Kidney (tissue), 14 donors: ENCODE measurements around the gene DPH3. TPM values are rescaled to one million over a fixed set of nuclear protein-coding genes. Genes with fewer than 3 reads are reported as not detected.

ENCODE experiments used
- DNase-seq, 5 donors: peaks; one replicate each; pipeline ENCODE4 v3.0.0-alpha.2; 2013 to 2020
- FAIRE-seq: peaks from 2 replicates; lab custom pipeline; 2012; peaks lifted over from hg19 to GRCh38; lab: Jason Lieb, UNC
- H3K27ac ChIP-seq, 2 donors: one replicate each; pipeline ENCODE4 v1.7.0; 2013; ENCODE audit warnings: low read depth in 2 of 2, low read length in 2 of 2, inconsistent platforms in 1 of 2
- H3K27me3 ChIP-seq: one replicate; pipeline ENCODE4 v1.7.1; 2013; ENCODE audit warnings: low read length, inconsistent platforms; ENCODE audit not compliant: control insufficient read depth, insufficient read depth
- H3K36me3 ChIP-seq, 3 donors: one replicate each; pipeline versions ENCODE4 v1.7.0 to v1.7.1; 2013; ENCODE audit warnings: low read length in 3 of 3, control low read depth in 1 of 3, inconsistent platforms in 1 of 3; ENCODE audit not compliant: insufficient read depth in 3 of 3, control insufficient read depth in 2 of 3
- H3K4me1 ChIP-seq, 3 donors: one replicate each; pipeline versions ENCODE4 v1.7.0 to v1.7.1; 2013; ENCODE audit warnings: low read length in 3 of 3, inconsistent platforms in 1 of 3, low read depth in 1 of 3; ENCODE audit not compliant: control insufficient read depth in 2 of 3, insufficient read depth in 2 of 3
- H3K4me3 ChIP-seq, 3 donors: one replicate each; pipeline versions ENCODE4 v1.7.0 to v1.8.1; 2013; ENCODE audit warnings: low read length in 3 of 3, control low read depth in 1 of 3, inconsistent platforms in 1 of 3
- H3K9ac ChIP-seq, 3 donors: one replicate each; pipeline versions ENCODE4 v1.7.0 to v1.7.1; 2013; ENCODE audit warnings: low read length in 3 of 3, control low read depth in 1 of 3, inconsistent platforms in 1 of 3
- H3K9me3 ChIP-seq, 3 donors: one replicate each; pipeline versions ENCODE4 v1.7.0 to v1.7.1; 2013; ENCODE audit warnings: low read length in 3 of 3, control low read depth in 1 of 3, inconsistent platforms in 1 of 3; ENCODE audit not compliant: control insufficient read depth in 2 of 3, insufficient read depth in 1 of 3
- intact Hi-C: fragments of 100-400 bp; cut with DNase I; formaldehyde crosslinking; loops from one replicate; pipeline ENCODE4 v1.11.1; 2022
- polyA plus RNA-seq: library from polyadenylated mRNA; stranded (reverse); fragments of 350-450 nt; fragmentation: Illumina TruSeq; extraction: RNeasy Lipid Tissue Mini Kit (QIAGEN cat#74804); gene quantifications from one replicate; pipeline ENCODE4 v1.2.3, GENCODE V29; 2014; ENCODE audit warnings: low read depth, low replicate concordance; ENCODE audit not compliant: insufficient read depth
- total RNA-seq: library from RNA; stranded (reverse); fragmentation: NEBNext Ultra II Directional; extraction: Animal tissue kit (Norgen Biotek cat#: 25700); gene quantifications from one replicate; pipeline ENCODE4 v1.2.1, GENCODE V29; 2021
- TF ChIP-seq, protein P1 (sequence below): IDR thresholded peaks from 3 replicates; pipeline ENCODE4 v1.5.1; 2012; ENCODE audit warnings: mild to moderate bottlenecking, moderate library complexity, borderline replicate concordance; ENCODE audit not compliant: insufficient read depth; ENCODE audit errors: extremely low read depth
- donor health status: control.
- donor health status: control.
- donor health status: control.
- donor health status: control.
- donor health status: control.
- donor health status: DM: yes; HTN: yes; CAD: no.
- donor health status: Normal renal cell carcinoma (clear cell type).

The DPH3 gene
- total and polyA plus RNA-seq, 2 donors from 2014 or later, result 16.3 to 19.3 TPM

DNA sequence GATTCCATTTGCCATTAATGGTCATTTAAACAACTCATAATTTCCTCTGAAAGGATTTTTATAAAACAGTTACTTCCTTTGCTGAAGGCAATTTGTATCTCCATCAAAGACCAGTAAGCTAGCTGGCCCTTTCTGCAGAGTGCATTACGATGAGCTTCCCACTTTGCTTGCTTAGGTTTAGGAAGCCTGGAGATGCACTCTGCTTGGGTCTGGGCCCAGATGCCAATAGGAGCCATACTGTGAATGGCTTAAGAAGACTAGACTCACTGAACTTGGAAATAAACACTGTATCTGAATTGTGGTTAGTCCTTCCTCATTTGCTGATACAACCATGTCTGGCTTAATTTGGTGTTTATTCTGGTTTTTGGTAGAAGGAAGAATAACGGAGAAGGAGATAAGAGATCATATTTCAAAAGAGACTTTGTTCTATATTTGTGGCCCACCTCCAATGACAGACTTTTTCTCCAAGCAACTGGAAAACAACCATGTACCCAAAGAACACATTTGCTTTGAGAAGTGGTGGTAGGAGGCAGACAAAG lies 38.4 kb upstream of the DPH3 start:
- intact Hi-C loops, result no loop called here

DNA sequence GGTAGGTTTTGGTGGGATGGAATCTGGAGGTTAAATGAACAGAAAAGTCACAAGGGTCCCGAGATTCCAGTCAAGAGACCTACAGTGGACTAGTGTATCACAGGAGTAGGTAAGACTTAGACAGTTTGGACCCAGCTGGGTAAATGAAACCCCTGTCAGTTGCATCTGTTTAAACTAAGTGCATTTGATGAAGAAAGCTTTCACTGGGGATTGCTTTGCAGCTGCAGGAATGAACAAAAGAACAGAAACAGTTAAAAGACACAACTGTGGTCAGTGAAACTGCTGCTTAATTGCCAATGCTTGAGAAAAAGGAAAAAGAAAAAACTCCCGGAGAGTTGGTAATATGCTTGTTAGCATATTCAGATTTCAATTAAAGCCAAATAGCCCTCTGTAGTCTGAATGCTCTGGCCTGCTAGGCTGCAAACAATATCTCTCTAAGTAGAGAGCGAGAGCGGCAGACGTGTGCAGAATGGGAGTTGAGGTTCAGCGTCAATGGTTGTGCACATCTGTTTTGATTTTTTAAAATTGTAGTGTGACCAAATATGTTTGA lies 37.4 kb upstream of the DPH3 start:
- TF ChIP-seq, protein P1, sequence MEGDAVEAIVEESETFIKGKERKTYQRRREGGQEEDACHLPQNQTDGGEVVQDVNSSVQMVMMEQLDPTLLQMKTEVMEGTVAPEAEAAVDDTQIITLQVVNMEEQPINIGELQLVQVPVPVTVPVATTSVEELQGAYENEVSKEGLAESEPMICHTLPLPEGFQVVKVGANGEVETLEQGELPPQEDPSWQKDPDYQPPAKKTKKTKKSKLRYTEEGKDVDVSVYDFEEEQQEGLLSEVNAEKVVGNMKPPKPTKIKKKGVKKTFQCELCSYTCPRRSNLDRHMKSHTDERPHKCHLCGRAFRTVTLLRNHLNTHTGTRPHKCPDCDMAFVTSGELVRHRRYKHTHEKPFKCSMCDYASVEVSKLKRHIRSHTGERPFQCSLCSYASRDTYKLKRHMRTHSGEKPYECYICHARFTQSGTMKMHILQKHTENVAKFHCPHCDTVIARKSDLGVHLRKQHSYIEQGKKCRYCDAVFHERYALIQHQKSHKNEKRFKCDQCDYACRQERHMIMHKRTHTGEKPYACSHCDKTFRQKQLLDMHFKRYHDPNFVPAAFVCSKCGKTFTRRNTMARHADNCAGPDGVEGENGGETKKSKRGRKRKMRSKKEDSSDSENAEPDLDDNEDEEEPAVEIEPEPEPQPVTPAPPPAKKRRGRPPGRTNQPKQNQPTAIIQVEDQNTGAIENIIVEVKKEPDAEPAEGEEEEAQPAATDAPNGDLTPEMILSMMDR, result no peak
- FAIRE-seq (no peak), DNase-seq (no peak)
- peaks cover 0 to 28% (median 6%) of the 10 kb centered on the region in 3 donors for H3K36me3 ChIP-seq
- H3K4me3 ChIP-seq, result no peak overlapping the region
- no peaks in the 10 kb centered on the region for H3K27me3 ChIP-seq
- peaks cover 0 to 1% (median 0%) of the 10 kb centered on the region in 3 donors for H3K9me3 ChIP-seq
- intact Hi-C loops, result no loop called here
- no peak overlapping the region for H3K27ac ChIP-seq
- H3K9ac ChIP-seq, result no peak overlapping the region
- H3K4me1 ChIP-seq, result peaks cover 0 to 10% (median 2%) of the 10 kb centered on the region in 3 donors

More for the DNA sequence above, 38.4 kb upstream of the DPH3 start:
- no peak for FAIRE-seq
- Histone ChIP-seq H3K9me3 (no peaks in the 10 kb centered on the region), H3K27ac (no peak overlapping the region), H3K9ac (no peak overlapping the region), H3K36me3 (peaks cover 0 to 25% (median 6%) of the 10 kb centered on the region in 3 donors), H3K4me1 (peaks cover 0 to 10% (median 2%) of the 10 kb centered on the region in 3 donors), H3K4me3 (no peak overlapping the region), H3K27me3 (no peaks in the 10 kb centered on the region)
- TF ChIP-seq, protein P1, result no peak
- DNase-seq, result no peak

DNA sequence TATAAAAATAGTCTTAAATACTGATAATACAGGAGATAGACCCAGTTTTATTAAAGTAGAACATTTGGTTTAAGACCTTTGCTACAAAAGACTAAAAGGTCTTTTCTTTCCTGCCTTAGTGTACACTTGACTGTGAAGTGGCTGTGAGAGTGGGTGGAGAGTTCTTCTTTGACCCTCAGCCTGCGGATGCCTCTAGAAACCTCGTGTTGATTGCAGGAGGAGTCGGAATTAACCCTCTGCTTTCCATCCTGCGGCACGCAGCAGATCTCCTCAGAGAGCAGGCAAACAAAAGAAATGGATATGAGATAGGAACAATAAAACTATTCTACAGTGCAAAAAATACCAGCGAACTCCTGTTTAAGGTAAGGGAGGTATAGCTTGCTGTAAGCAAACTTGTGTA lies 36.8 kb upstream of the DPH3 start:
- DNase-seq, result no peak
- Histone ChIP-seq H3K36me3 (peaks cover 0 to 29% (median 6%) of the 10 kb centered on the region in 3 donors), H3K27ac (no peak overlapping the region), H3K27me3 (no peaks in the 10 kb centered on the region), H3K9me3 (peaks cover 0 to 4% (median 0%) of the 10 kb centered on the region in 3 donors), H3K4me1 (peaks cover 0 to 10% (median 2%) of the 10 kb centered on the region in 3 donors), H3K4me3 (no peak overlapping the region), H3K9ac (no peak overlapping the region)
- no peak for FAIRE-seq
- TF ChIP-seq, protein P1, result no peak
- intact Hi-C loops, result no loop called here
